Ovary (tissue), 9 donors: ENCODE data around the gene DENND1B. TPM values are rescaled to one million over a fixed set of nuclear protein-coding genes. Genes with fewer than 3 reads are reported as not detected.

ENCODE experiments used
- DNase-seq, 5 donors: peaks; one replicate each; pipeline ENCODE4 v3.0.0-alpha.2; 2019 to 2020
- H3K27ac ChIP-seq, 2 donors: fragments of 200-600 bp; one replicate each; pipeline versions ENCODE4 v1.5.1 to v1.8.0; 2019 to 2022
- H3K27me3 ChIP-seq: fragments of 200-600 bp; one replicate; pipeline ENCODE4 v1.8.0; 2022
- H3K36me3 ChIP-seq: fragments of 200-600 bp; sonication (generic); one replicate; pipeline ENCODE4 v1.5.1; 2019
- H3K4me1 ChIP-seq: one replicate; pipeline ENCODE4 v1.8.1; 2013; ENCODE audit warnings: mild to moderate bottlenecking, moderate library complexity; ENCODE audit not compliant: insufficient read depth
- H3K4me3 ChIP-seq: fragments of 200-600 bp; sonication (generic); one replicate; pipeline ENCODE4 v1.5.1; 2017
- H3K9me3 ChIP-seq, 2 donors: fragments of 200-600 bp in 1 of 2; sonication (generic) in 1 of 2; one replicate each; pipeline versions ENCODE4 v1.5.1 to v1.8.1; 2013 to 2019; ENCODE audit warnings: mild to moderate bottlenecking in 1 of 2, moderate library complexity in 1 of 2
- CTCF ChIP-seq, 3 donors: fragments of 450-650 bp in 2 of 3; fragments of 200-600 bp in 1 of 3; IDR thresholded peaks; one replicate each; pipeline versions ENCODE4 v1.5.1 to v1.8.0; 2016 to 2022; ENCODE audit warnings: antibody characterized with exemption in 3 of 3, mild to moderate bottlenecking in 1 of 3
- EP300 ChIP-seq: sonication (generic); formaldehyde crosslinking; IDR thresholded peaks from one replicate; pipeline ENCODE4 v1.6.1; 2017; ENCODE audit warnings: antibody characterized with exemption
- POLR2A ChIP-seq: fragments of 450-650 bp; IDR thresholded peaks from one replicate; pipeline ENCODE4 v1.6.1; 2017; ENCODE audit warnings: antibody characterized with exemption, mild to moderate bottlenecking, moderate library complexity
- WGBS, 3 donors: extraction: QIAGEN DNeasy Blood & Tissue Kit in 1 of 3; methylation state at CpG; one replicate each; pipeline versions ENCODE4 v1.1.5 to v1.1.7; 2013 to 2017; 5-methylcytosine and 5-hydroxymethylcytosine counted together
- intact Hi-C, 4 donors: fragments of 100-400 bp; cut with DNase I; formaldehyde crosslinking; loops; one replicate each; pipeline versions ENCODE4 v1.11.0 to v1.15.1; 2022 to 2023
- polyA plus RNA-seq, 2 donors: library from polyadenylated mRNA; stranded (reverse); fragments of 200-250 nt in 1 of 2; fragments of 350-450 nt in 1 of 2; fragmentation: Illumina TruSeq in 1 of 2; extraction: RNeasy Lipid Tissue Mini Kit (QIAGEN cat#74804) in 1 of 2; gene quantifications; one replicate each; pipeline ENCODE4 v1.2.3, GENCODE V29; 2013 to 2014
- total RNA-seq, 7 donors: library from RNA; depleted of rRNA in 2 of 7; stranded (reverse); fragments of >200 nt in 2 of 7; fragmentation: NEBNext Ultra II Directional in 3 of 7; extraction: Animal tissue kit (Norgen Biotek cat#: 25700) in 3 of 7; gene quantifications; one replicate each; pipeline versions ENCODE4 v1.1.0 to v1.2.4, GENCODE V29; 2016 to 2023
- donor health status: DM: no; HTN: no; CAD: no; lungs with moderate emphysema.
- donor health status: DM: no; HTN: no; CAD: no.
- donor health status: Bipolar disorder and iron deficiency.
- donor health status: DM: yes; HTN: yes; CAD: no.
- donor health status: DM: no; HTN: no; CAD: no.
- donor health status: DM: yes; HTN: yes; CAD: no.

The DENND1B gene
- total and polyA plus RNA-seq, 9 donors = 2.9 to 20.6 (median 14.1) TPM

GRCh38 chr1:197621761-197622160 lies 153.5 kb downstream of the DENND1B start:
- no peaks in the 10 kb centered on the region for H3K27me3 ChIP-seq
- H3K4me1 ChIP-seq = peaks cover 1% of the 10 kb centered on the region
- no peak for DNase-seq
- H3K4me3 ChIP-seq = no peak overlapping the region
- no peaks in the 10 kb centered on the region for H3K9me3 ChIP-seq
- TF ChIP-seq CTCF (IDR thresholded peaks at IDR 0.05) = no peak
- no peak for TF ChIP-seq EP300
- TF ChIP-seq POLR2A = no peak
- H3K27ac ChIP-seq = no peak overlapping the region
- intact Hi-C loops = no loop called here
- no peaks in the 10 kb centered on the region for H3K36me3 ChIP-seq

GRCh38 chr1:197620714-197621163 lies 154.5 kb downstream of the DENND1B start:
- H3K27me3 ChIP-seq = no peaks in the 10 kb centered on the region
- DNase-seq = no peak
- H3K4me1 ChIP-seq = peaks cover 1% of the 10 kb centered on the region
- H3K36me3 ChIP-seq = no peaks in the 10 kb centered on the region
- TF ChIP-seq CTCF (IDR thresholded peaks at IDR 0.05) (no peak), POLR2A (no peak), EP300 (no peak)
- H3K27ac ChIP-seq = no peak overlapping the region
- no peak overlapping the region for H3K4me3 ChIP-seq
- 86 to 89% (median 88%) methylated on average over 5 of the region's 5 CpGs for WGBS, 3 donors
- intact Hi-C loops = no loop called here
- no peaks in the 10 kb centered on the region for H3K9me3 ChIP-seq

GRCh38 chr1:197619008-197619640 lies 156.2 kb downstream of the DENND1B start:
- no peaks in the 10 kb centered on the region for H3K9me3 ChIP-seq
- H3K27me3 ChIP-seq = no peaks in the 10 kb centered on the region
- WGBS, 3 donors = 24 to 27% (median 24%) methylated on average over 2 of the region's 2 CpGs
- peak in 1 of 3 donors; percentile 38 for TF ChIP-seq CTCF (IDR thresholded peaks at IDR 0.05)
- TF ChIP-seq EP300 = no peak
- peaks cover 1% of the 10 kb centered on the region for H3K4me1 ChIP-seq
- H3K27ac ChIP-seq = no peak overlapping the region
- no peaks in the 10 kb centered on the region for H3K36me3 ChIP-seq
- intact Hi-C loops = no loop called here
- H3K4me3 ChIP-seq = no peak overlapping the region
- no peak for DNase-seq

GRCh38 chr1:197618061-197618460 lies 157.2 kb downstream of the DENND1B start:
- no peak overlapping the region for H3K27ac ChIP-seq
- intact Hi-C loops = no loop called here
- no peak for TF ChIP-seq EP300
- no peak for TF ChIP-seq POLR2A
- no peak for TF ChIP-seq CTCF (IDR thresholded peaks at IDR 0.05)
- H3K9me3 ChIP-seq = no peaks in the 10 kb centered on the region
- WGBS, 3 donors = 44 to 56% (median 49%) methylated on average over 3 of the region's 3 CpGs
- H3K4me1 ChIP-seq = peaks cover 1% of the 10 kb centered on the region
- no peak overlapping the region for H3K4me3 ChIP-seq
- DNase-seq = no peak
- no peaks in the 10 kb centered on the region for H3K36me3 ChIP-seq
- no peaks in the 10 kb centered on the region for H3K27me3 ChIP-seq
